ENCODE measurements around the gene CHM.
"Not testable (repeated sequence)": the region's sequence is repeated elsewhere in the genome, so short reads cannot be mapped to it uniquely, and the experiment has no call there.

CHM gene

DNA sequence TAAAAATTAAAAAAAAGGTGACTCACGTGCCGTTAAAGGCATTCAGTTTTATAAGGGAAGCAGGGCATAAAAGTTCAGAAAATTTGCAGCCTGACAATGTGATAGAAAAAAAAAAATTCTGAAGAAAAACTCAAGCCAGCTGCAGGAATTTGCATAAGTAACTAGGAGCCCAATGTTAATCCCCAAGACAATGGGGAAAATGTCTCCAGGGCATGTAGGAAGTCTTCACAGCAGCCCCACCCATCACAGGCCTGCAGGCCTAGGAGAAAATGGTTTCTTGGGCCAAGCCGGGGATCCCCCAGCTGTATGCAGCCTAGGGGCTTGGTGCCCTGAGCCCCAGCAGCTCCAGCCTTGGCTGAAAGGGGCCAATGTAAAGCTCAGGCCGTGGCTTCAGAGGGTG, 31.2 kb downstream of the CHM start:
- ChIA-PET POLR2A (no interaction called here), CTCF (no interaction called here)
- no peak overlapping the region for H3K4me3 ChIP-seq (ENCODE audit: low read depth, low read length)
- DNase-seq (ENCODE audit: low read depth, low spot score): no peak
- no peak for TF ChIP-seq CTCF (IDR thresholded peaks at IDR 0.05; ENCODE audit: insufficient read depth, low read length, missing control alignments)

- POLR2A ChIA-PET; H3K4me3 ChIP-seq (ENCODE audit: low read depth, low read length); DNase-seq (ENCODE audit: low read depth, low spot score): not testable (repeated sequence)
- CTCF ChIA-PET: interaction anchor here (0.6 kb wide), 1 partner anchor 23 kb away, joined by 3 read pairs; no protein-coding TSS in a partner anchor
Observed at GRCh38 chrX:86014959-86015358, 32.4 kb downstream of the CHM start.

DNA sequence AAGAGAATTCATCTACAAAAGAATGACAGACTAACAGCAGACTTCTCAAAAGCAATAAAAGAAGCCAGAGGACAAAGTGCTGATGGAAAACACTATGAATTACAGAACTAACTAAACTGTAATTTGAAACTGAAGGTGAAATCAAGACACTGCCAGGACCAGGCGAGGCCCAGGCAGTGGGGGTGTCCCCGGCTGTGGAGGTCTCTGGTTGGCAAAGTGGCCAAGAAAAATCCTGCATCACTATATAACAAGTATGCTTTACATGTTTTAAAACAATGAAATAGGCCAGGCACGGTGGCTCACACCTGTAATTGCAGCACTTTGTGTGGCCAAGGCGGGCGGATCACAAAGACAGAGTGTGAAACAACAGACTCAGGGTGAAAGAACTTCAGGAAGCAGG, 32.9 kb downstream of the CHM start:
- no peak for TF ChIP-seq CTCF (IDR thresholded peaks at IDR 0.05; ENCODE audit: insufficient read depth, low read length, missing control alignments)
- CTCF ChIA-PET: interaction anchor here (0.6 kb wide), 1 partner anchor 23 kb away, joined by 3 read pairs; no protein-coding TSS in a partner anchor
- no peak overlapping the region for H3K4me3 ChIP-seq (ENCODE audit: low read depth, low read length)
- DNase-seq (ENCODE audit: low read depth, low spot score): no peak
- POLR2A ChIA-PET: no interaction called here

- H3K4me3 ChIP-seq (ENCODE audit: low read depth, low read length): no peak overlapping the region
- ChIA-PET CTCF (no interaction called here), POLR2A (no interaction called here)
- no peak for TF ChIP-seq CTCF (IDR thresholded peaks at IDR 0.05; ENCODE audit: insufficient read depth, low read length, missing control alignments)
- DNase-seq (ENCODE audit: low read depth, low spot score): no peak
Observed at GRCh38 chrX:86013792-86014191, 33.6 kb downstream of the CHM start.

- TF ChIP-seq CTCF (IDR thresholded peaks at IDR 0.05; ENCODE audit: insufficient read depth, low read length, missing control alignments): no peak
- no peak for DNase-seq (ENCODE audit: low read depth, low spot score)
- CTCF ChIA-PET: no interaction called here
- H3K4me3 ChIP-seq (ENCODE audit: low read depth, low read length): no peak overlapping the region
- POLR2A ChIA-PET: no interaction called here
Observed at GRCh38 chrX:86012188-86012587, 35.2 kb downstream of the CHM start.

DNA sequence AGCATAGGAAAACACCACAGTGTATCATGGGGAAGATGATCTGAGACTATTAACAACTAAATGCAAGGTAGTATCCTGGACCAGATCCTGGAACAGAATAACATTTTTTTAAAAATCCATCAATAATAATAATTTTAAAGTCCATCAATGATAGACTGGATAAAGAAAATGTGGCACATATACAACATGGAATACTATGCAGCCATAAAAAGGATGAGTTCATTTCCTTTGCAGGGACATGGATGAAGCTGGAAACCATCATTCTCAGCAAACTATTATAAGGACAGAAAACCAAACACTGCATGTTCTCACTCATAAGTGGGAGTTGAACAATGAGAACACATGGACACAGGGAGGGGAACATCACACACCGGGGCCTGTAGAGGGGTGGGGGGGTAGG, 37.6 kb downstream of the CHM start:
- POLR2A ChIA-PET; DNase-seq (ENCODE audit: low read depth, low spot score); H3K4me3 ChIP-seq (ENCODE audit: low read depth, low read length); CTCF ChIA-PET: not testable (repeated sequence)

DNA sequence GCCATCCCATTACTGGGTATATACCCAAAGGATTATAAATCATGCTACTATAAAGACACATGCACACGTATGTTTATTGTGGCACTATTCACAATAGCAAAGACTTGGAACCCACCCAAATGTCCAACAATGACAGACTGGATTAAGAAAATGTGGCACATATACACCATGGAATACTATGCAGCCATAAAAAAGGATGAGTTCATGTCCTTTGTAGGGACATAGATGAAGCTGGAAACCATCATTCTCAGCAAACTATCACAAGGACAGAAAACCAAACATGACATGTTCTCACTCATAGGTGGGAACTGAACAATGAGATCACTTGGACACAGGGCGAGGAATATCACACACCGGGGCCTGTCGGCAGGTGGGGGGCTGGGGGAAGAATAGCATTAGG, 39.5 kb downstream of the CHM start:
- H3K4me3 ChIP-seq (ENCODE audit: low read depth, low read length); POLR2A ChIA-PET; DNase-seq (ENCODE audit: low read depth, low spot score); CTCF ChIA-PET: not testable (repeated sequence)

DNA sequence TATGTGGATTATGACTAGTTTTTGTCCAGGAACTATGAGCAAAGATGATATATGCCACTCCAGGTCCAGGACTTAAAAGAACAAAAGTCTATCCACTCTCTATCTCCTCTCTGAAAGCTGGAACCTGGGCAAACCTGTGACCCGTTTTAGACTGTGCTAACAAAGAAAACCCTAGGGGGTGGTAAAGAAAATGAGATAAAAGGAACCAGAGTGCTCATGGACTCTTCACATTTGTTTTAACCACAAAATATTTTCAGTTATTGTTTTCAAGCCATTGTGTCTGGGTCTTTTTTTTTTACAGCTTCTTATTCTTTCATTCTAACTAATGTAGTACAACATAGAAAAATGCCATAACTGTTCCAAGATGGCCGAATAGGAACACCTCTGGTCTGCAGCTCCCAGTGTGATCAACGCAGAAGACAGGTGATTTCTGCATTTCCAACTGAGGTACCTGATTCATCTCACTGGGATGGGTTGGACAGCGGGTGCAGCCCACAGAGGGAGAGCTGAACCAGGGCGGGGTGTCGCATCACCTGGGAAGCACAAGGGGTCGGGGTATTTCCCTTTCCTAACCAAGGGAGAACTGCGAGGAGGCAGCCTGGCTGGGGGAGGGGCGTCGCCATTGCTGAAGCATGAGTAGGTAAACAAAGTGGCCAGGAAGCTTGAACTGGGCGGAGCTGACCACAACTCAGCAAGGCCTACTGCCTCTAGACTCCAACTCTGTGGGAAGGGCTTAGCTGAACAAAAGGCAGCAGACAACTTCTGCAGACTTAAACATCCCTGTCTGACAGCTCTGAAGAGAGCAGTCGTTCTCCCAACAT, 45.1 kb downstream of the CHM start:
- no peak overlapping the region for H3K4me3 ChIP-seq (ENCODE audit: low read depth, low read length)
- CTCF ChIA-PET: no interaction called here
- no peak for DNase-seq (ENCODE audit: low read depth, low spot score)
- no peak for TF ChIP-seq CTCF (IDR thresholded peaks at IDR 0.05; ENCODE audit: insufficient read depth, low read length, missing control alignments)
- POLR2A ChIA-PET: no interaction called here
